Stimulated activated CD8-positive, alpha-beta memory T cell treated with anti-CD3 and anti-CD28 coated beads, Interleukin-12 subunit alpha, Interleukin-12 subunit beta, amount 100 ng/mL, for 4 hours (primary cell): ENCODE data around the gene FUS.
"Not testable (repeated sequence)": the region's sequence is repeated elsewhere in the genome, so short reads cannot be mapped to it uniquely, and the experiment has no call there.

Experiments used
- DNase-seq: peaks from one replicate; pipeline ENCODE4 v3.0.0-alpha.2; 2020; ENCODE audit warnings: low read depth

The FUS gene

GRCh38 chr16:31179747-31180459 lies at the start of gene FUS:
FUS (plus strand) TSS chr16:31180139; CDS start chr16:31180215, 76 bp downstream.
- DNase-seq: peak; percentile 82

GRCh38 chr16:31130336-31130891 lies 49.5 kb upstream of the FUS start:
- no peak for DNase-seq

GRCh38 chr16:31130899-31131298 lies 49.0 kb upstream of the FUS start:
- no peak for DNase-seq

GRCh38 chr16:31131416-31131815 lies 48.5 kb upstream of the FUS start:
- no peak for DNase-seq

- no peak for DNase-seq
Measured at GRCh38 chr16:31131841-31132271, 48.1 kb upstream of the FUS start.

GRCh38 chr16:31132303-31132979 lies 47.5 kb upstream of the FUS start:
- no peak for DNase-seq

- no peak for DNase-seq
Measured at GRCh38 chr16:31133046-31133501, 46.9 kb upstream of the FUS start.

- DNase-seq: no peak
Measured at GRCh38 chr16:31134091-31134571, 45.8 kb upstream of the FUS start.

GRCh38 chr16:31134625-31135534 lies 45.1 kb upstream of the FUS start:
- DNase-seq: no peak

GRCh38 chr16:31135535-31136286 lies 44.2 kb upstream of the FUS start, which contains the start of gene PRSS8:
PRSS8 (minus strand) TSS chr16:31135727; CDS start chr16:31135498, 229 bp downstream.
- no peak for DNase-seq

GRCh38 chr16:31136287-31136662 lies 43.7 kb upstream of the FUS start:
- DNase-seq: no peak

- DNase-seq: not testable (repeated sequence)
Measured at GRCh38 chr16:31136822-31137499, 43.0 kb upstream of the FUS start.

GRCh38 chr16:31138621-31139578 lies 41.0 kb upstream of the FUS start:
- DNase-seq: no peak

- DNase-seq: not testable (repeated sequence)
Measured at GRCh38 chr16:31141071-31141469, 38.9 kb upstream of the FUS start.

GRCh38 chr16:31141489-31142108 lies 38.3 kb upstream of the FUS start:
- no peak for DNase-seq

- DNase-seq: peak; percentile 95
Measured at GRCh38 chr16:31142109-31143010, 37.6 kb upstream of the FUS start.

GRCh38 chr16:31143011-31143693 lies 36.8 kb upstream of the FUS start:
- DNase-seq: no peak
